NCI-H2029 (cell line): Measurements from ENCODE around the gene RMI2.
"Not testable (repeated sequence)": the region's sequence is repeated elsewhere in the genome, so short reads cannot be mapped to it uniquely, and the experiment has no call there.

ENCODE experiments used
- DNase-seq: peaks from one replicate; lab custom pipeline; 2025; lab: John Stamatoyannopoulos, UW

Gene RMI2

GRCh38 chr16:11345040-11345862 is at the start of gene RMI2:
Gene RMI2, plus strand, starts transcription at chr16:11345459. Its CDS starts 13 bp downstream, at chr16:11345472.
- DNase-seq, result peak; percentile 93

- no peak for DNase-seq
These were observed 49.6 kb upstream of the RMI2 start for GRCh38 chr16:11295672-11296071.

GRCh38 chr16:11296351-11296705 is 48.9 kb upstream of the RMI2 start:
- DNase-seq, result no peak

GRCh38 chr16:11296706-11297491 is 48.4 kb upstream of the RMI2 start:
- DNase-seq, result no peak

- peak; percentile 63 for DNase-seq
These were observed 47.6 kb upstream of the RMI2 start for GRCh38 chr16:11297492-11298142.

GRCh38 chr16:11298143-11298900 is 46.9 kb upstream of the RMI2 start:
- DNase-seq, result no peak

- DNase-seq, result not testable (repeated sequence)
These were observed 46.2 kb upstream of the RMI2 start for GRCh38 chr16:11298950-11299547.

- no peak for DNase-seq
These were observed 45.2 kb upstream of the RMI2 start for GRCh38 chr16:11299865-11300559.

GRCh38 chr16:11300560-11300892 is 44.7 kb upstream of the RMI2 start:
- DNase-seq, result no peak

GRCh38 chr16:11301645-11302501 is 43.4 kb upstream of the RMI2 start:
- DNase-seq, result peak; percentile 14

GRCh38 chr16:11302977-11303376 is 42.3 kb upstream of the RMI2 start:
- peak; percentile 81 for DNase-seq

- DNase-seq, result peak; percentile 45
These were observed 41.7 kb upstream of the RMI2 start for GRCh38 chr16:11303405-11304138.

- DNase-seq, result no peak
These were observed 38.9 kb upstream of the RMI2 start for GRCh38 chr16:11306381-11306780.

GRCh38 chr16:11306997-11307638 is 38.1 kb upstream of the RMI2 start:
- DNase-seq, result no peak

GRCh38 chr16:11307639-11308492 is 37.4 kb upstream of the RMI2 start:
- DNase-seq, result no peak

GRCh38 chr16:11308493-11309283 is 36.6 kb upstream of the RMI2 start:
- DNase-seq, result no peak
